RPMI8226 (cell line): ENCODE results near the gene NR2F2.

Source experiments
- DNase-seq: peaks from one replicate; pipeline ENCODE4 v3.0.0-alpha.2; 2015

The NR2F2 gene

DNA sequence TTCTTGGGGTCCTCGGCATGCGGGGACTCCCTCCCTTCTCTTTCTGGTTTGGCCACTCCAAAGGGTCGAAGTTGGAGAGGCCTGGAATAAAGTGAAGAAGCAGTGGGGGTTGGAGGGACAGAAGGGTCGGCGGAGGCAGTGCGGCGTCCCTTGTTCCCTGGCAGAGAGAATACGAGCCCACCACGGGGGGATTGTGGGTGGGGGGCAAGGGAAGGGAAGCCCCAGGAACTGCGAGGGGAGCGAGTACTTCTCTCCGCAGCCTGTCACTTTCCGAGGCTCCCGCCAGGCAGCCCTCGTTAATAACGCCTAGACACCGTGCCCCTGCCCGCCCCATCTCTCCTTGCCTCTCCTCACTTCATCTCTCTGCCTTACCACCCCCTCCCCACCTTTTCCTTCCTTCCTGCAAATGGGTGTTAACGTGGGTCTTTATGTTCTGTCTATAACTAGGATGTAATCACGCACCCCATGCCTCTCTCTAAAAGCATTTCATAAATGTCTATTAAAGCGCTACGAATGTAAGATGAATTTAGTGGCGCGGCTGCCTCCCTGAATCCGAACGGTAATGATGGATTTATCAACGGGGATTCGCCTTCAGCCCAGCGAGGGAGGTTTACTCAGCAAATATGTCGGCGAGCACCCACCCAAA, 13.7 kb downstream of the NR2F2 start:
- no peak for DNase-seq

DNA sequence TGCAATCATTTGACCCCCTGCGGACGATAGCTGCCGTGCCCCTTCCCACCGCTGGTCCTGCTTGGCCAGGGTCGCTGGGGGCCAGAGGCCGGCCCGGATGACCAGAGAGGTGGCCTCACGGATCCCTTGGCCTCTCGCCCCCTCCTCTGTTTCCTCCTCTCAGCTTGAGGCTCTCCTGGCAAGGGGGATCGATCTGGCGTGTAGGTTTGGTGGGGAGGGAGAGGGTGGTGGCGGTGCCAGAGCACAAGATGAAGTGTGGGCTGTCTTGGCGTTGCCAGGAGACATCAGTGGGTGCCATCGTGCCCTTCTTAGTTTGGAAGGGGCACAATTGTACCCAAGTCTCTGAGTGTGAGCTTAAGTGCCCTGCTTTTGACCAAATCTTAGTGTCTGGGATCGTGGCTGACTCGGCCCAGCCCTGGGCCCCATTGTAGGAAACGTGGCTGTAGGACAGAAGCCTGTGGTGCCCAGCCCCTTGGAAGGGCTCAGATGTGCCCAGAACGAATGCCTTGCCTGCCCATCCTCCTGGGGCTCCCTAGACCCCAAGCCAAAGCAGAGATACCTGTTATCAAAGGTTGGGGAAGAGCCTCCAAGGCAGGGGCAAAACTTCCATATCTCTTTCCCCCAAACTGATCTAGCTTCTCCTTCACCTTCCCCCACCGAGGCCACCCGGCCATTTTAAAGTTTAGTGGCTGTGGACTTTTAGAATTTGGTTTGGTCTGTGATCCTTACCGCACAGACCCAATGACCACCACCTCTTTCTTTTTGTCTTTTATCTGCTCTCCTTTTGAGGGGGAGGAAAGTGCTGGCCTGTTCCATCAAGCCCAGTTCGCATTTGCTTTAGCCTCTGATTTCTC, 14.4 kb downstream of the NR2F2 start:
- DNase-seq: no peak

DNA sequence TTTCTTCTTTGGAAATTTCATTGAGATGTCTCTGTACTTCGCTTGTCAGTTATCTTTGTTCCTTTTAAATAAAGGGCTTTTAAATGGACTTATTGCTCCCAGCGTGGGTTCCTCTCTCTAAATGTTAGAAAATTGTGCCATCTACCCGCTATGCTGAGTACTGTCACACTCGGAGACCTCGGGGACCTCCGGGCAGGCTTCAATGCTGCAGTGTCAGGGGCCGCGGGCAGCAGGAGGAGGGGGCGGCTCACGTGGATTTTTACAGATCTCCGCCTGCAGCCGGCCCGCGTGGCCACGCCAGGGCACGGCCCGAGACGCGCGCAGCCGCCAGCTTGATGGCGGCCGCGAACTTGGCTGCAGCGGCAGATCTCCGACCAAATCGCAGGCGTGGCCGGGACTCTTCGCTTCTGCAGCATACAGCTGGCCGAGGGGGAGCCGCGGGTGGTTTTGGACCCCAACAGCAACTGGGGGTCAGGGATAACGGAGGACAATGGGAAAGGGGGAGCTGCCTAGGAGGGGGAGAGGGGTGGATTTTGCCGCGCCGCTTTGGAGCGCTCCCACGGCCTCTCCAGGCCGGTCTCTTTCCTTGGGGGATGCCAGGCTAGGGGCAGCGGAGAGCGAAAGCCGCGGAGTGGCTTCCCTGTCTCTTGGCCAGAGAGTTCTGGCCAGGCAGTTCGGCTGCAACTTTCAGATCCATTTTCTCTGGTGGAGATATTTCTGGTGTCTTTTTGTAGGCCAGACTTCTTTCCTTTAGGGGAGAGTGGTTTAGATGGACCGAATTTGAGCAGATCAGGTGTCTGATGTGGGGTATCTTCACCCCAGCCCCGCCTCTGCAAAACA, 15.3 kb downstream of the NR2F2 start:
- peak; percentile 36 for DNase-seq

DNA sequence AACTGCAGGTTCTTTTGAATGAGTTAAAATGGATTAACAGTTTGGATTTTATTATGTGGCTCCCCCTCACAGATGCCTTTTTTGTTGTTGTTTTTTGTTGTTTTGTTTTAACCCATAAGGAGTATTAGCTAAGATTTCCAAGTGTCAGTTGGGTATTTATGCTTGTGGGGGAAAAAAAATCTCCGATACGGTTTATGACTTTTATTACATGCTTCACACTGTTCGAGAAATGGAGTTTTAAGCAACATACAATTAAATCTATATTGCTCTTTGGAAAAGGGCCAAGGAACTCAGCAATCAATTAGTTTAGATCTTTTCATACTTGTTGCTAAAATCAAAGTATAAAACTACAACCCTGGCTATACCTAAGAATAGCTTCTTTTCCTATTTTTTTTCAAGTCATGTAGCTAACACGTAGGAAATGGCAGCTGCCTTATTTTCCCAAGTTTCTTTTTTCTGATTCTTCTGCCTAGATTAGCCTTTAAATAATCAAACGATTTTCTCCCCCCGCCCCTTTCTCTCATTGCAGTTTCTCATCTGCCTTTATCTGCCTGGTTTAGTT, 16.0 kb downstream of the NR2F2 start:
- DNase-seq: no peak

DNA sequence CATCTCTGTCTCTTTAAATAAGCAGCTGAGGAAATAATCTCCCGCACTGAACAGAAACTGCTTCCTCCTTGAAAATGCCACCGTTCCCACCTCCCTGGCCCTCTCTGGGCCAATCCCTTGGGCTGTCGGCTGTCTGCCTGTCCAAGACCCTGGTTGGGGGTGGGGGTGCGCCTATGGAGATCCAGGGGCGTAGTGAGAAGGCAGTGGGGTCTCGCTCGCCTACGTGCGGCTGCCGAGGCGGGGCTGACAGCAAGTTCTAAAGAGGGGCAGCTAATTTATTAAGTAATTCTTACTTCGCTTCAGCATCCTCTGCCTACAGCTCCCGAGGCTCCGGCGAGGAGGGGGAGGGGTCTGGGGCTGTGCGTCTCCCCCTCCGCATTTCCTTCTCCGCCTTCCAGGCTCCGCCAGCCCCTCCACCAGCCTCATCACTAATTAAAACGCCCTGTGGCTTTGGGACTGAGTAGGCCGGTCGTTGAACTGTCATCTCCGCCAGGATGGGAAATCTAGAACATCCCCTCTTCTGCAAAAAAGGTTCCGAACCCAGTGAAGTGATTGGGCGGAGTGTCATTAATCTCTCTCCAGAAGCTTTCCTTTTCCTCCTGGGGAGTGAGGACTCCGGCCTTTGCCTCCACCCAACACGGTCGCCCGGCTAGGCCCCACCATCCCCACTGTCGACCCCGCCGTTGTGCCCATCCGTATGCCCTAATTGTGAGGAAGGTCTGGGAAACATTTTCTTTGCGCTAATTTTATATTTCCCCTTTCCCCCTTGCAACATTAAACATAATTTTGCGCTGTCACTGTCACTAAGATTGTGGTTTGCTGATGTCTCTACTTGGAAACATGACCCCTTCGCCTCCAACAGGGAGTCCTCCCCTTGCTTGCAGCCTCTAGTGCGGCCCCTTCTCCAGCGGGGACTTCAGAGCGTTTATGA, 16.9 kb downstream of the NR2F2 start:
- no peak for DNase-seq

DNA sequence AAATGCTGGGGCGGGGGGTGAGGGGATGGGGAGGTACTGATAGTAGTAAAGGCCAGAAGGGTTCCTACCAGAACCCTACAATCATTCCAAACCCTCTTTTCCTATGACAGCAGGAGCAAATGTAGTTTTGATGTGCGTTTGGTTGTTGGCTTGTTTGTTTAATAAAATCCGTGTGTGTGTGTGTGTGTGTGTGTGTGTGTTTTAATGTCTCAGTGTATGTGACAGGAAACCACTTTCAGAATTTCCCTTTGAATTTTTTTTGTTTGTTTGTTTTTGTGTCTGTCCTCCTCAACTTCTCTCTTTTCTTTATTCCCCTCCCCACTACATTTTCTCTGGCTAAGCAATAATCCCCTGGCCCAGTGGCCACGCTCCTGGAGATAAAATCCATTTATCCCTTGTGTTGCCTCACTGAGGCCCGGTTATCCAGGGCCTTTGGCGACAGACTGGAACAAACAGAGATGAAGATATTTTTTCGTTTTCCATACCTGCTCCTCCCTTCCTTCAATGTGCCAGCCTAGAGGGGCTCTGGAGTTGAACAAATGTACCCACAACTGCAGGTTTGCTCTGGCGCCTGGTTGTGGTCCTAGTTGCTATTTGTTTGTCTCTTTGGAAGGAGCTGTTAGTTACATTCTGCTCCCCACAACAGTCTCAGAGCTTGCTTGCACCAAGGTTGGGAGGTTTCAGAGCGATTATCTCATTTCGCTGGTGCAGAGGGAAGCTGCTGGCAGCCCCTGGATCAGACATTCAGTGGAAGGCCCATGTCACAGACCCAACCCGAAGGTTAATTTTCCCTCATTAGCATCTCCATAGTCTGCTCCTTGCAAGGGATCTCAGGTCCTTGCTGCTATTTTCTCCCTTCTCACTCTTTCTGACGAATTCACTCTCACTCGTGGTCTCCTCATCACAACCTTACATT, 17.9 kb downstream of the NR2F2 start:
- DNase-seq: no peak

DNA sequence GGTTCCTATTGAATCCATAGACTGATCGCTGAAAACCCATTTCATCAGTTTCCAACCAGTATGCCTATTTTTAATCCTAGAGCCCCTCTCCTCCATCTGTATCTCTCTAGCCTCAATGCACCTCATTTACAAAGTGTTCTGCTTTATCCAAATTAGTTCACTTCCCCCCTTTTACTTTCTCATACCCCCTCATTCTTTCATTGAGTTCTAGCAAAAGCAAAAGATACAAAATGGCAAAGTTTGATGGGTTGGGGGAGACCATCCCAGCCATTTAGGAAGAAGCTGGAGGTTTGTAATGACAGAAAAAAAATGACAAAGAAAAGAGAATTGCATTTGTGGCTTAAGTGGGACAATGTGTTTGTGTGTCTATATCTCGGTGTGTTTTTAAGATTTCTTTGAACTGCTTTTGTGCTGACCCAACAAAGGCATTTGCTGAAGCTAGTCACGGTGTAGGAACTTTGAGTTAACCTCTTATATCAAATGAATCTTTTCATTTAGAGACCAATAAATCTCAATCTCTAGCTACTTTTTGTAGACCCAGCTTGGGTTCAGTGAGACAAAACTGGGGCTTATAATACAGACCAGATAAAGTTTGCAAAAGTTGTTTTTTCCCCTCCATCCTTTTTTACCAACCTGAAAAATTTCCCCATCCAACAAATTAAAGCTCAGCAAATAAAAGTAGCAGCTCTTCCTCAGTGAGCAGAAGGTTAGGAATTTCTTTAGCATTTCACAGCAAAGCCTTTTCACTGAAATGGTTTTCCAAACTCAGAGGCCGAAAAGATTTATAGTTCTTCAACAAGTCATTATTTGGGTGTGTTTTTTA, 18.7 kb downstream of the NR2F2 start:
- DNase-seq: no peak

DNA sequence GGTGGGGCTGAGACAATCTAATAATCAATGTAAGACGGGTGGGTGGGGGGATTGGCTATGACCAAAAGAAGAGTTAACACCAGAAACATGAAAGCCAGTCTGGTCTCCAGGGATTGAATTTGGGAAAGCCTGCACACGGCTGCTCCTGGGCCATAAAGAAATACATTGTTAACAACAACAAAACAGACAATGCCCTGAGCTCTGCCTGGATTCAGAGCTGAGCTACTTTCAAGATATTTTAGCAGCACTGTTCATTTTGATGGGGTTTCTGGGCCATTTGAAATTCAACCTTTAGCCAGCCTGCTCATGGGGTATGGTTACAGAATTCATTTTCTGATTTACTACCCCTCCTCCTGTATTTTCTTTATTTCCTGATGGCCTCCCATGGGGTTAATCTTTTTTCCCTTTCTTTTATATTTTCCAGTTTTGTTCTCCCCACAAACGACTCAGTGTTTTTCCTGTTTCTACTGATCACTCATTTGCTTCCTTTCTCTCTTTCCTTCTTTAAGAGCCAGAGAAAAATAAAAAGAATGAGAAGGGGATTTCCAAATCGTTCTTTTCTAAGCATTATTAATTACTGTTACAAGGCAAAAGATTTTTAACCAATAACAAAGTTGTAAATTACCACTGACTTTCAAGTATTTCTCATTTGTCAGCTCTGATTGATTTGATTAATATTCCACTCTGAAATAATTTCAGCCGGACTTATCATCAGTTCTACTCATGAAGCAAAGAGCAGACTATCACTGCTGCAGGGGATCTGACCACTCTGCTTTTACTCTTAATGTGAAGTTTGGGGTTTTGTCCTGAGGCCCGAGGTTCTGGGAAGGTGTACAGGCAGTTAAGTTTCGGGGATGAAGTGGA, 19.6 kb downstream of the NR2F2 start:
- no peak for DNase-seq

DNA sequence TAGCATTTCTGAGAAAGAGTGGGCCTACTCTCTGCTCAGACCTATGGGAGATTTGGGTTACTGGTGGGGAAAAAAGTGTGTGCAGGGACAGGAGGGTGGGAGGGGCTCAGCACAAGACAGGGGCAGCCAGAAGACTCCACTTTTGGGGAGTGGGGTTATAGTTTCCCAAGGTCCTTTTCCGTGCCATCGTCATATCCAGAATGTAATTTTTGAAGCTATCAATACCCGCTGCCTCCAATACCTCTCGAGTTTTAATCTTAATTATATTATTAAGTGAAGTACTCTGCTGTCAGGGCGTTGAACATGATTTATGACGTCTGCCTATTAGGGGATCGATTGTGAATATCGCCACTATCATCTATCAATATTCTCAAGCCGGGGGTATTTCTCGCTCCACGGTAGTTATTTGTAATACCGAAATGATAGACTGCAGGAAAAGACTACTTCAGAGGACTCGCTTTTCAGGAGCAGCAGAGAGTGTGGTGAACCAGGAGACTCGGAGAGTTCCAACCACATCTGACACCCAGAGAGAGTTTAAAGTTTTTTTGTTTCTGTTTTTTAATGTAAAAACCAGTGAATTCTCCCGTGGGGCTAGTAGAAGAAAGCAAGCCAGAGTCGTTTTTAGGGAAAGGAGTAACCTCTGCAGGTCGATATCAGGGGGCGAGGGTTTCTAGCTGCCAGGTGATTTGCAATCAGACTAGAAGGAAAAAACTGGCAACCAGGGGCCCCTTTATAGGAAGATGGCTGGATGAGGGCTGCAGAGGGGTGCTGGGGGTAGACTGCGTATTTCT, 20.6 kb downstream of the NR2F2 start:
- no peak for DNase-seq

DNA sequence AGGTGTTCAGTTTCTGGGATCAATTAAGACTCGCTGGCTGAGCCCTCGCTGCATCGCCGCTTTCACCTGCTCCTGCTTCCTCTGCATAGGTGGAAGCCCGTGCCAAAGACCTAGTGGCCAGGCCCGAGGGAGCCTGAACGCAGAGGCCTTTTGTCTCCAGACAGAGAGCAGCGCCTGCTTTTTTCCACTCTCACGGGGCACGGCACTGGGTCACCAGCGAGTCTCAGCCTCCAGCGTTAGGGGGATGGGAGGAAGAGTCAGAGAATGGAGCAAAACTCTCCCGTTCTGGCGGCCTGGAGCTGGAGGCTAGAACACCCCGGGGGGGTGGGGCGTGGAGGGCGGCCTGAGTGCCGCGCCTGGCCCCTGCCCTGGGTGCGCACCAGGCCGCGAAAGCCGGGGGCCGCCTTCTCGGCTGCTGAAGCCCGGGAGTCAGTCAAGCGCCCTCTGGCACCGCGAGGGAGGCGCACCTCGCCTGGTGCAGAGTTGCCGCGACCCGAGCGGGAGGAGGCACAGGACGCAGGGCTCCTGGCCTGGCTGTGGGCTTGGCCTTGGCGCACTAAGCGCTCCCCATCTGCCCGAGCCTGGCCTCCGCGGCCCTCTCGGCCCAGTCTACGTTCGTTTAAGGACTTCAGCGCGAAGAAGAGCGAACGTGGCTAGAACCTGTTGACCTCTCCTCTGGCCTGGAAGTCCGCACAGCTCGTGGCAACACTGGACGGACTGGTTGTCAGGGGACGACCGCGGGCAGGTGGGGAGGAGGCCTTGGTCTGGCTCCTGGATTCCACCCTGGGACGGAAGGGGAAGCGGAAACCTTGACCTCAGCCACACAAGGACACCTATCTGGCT, 21.5 kb downstream of the NR2F2 start:
- DNase-seq: no peak

DNA sequence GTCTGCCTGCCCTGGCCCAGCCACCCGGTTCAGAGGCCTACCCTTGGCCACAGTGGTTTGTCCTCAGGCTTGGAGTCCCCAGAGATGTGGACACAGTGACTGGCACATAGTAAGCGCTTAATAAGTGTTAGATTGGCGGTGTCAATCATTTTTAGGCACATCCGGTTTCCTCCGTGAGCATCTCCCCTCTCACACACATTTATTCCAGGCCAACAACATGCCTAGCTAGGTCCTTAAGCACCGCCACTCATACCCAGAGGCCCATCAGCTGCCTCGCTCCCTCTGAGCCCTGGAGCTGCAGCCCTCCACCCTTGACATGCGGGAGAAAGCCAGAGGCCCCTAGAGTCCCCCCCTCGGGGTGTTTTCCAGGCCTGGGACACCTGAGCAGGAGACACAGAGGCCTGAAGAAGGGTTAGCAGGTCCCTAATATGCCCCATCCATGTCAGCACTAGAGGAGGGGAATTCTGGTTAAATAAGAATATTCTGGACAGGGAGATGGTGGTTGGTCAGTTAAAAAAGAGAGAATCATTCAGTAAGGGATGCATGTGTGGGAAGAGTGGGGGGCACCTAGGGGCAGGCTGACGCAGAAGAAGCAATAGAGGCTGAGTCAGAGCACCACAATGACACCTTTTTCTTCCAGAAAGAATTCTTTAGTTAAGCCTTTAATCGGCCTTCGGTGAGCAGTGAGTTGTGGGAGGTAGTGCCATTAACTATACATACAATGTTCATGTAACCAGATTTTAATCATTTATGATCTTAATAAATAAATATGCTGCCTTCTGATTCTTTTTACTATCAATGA, 22.3 kb downstream of the NR2F2 start:
- no peak for DNase-seq

DNA sequence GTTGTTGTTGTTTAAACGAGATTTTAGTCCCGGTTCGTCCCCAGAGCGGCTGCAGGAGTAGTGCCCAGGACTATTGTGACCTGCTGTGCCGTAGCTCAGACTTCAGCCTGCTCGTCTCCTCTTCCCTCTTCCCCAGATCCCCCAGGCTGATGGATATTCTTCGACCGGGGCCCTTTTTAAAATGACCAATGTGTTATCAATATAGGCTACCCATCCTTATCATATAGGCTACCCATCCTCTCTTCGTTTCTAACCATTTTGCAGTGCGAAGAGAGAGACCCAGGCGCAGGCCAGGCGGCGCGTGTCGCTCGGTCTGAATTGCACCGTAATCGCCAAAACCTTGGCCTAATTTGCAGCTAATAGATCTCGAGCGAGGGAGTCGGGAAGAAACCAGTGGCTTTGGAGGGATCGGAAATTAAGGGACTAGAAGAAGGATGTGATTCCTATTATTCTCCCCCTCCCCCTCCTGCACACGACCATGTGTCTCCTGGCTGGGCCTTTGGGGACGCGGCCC, 23.0 kb downstream of the NR2F2 start:
- no peak for DNase-seq

DNA sequence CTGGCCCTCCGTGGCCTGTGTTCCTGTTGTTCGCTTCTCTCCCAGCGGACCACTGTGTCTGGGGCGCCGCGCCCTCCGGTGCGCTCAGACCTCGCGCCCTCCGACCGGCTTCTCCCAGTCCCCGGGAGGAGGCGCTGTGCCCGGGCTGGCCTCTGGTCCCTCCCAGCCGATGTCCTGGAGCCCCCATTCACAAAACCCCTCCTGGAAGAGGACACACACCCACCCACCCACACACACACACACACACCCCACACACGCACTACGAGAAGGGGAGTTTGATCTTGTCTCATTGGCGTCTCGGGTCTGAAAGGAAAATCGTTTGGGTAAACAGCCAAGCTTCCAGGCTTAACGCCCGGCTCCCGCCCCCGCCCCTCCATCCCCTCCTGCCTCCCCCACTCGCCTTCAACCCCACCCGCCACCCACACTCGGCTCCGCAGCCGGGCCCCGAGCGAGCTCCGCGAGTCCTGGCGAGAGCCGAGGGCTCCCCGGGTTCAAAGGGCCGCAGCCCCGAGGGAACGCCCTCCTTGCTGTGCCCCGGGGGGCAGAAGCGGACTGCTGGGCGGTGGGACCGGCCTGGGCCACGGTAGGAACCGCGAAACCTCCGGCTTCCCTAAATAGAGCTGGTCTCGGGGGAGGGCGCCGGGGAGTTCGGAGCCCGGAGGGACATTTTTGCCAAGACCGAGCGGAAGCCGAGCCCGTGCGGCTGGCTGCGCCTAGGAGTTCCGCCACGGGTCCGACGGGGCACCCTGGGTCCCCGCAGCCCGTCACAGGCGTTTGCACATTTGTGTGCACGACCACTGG, 23.6 kb downstream of the NR2F2 start:
- DNase-seq: no peak

DNA sequence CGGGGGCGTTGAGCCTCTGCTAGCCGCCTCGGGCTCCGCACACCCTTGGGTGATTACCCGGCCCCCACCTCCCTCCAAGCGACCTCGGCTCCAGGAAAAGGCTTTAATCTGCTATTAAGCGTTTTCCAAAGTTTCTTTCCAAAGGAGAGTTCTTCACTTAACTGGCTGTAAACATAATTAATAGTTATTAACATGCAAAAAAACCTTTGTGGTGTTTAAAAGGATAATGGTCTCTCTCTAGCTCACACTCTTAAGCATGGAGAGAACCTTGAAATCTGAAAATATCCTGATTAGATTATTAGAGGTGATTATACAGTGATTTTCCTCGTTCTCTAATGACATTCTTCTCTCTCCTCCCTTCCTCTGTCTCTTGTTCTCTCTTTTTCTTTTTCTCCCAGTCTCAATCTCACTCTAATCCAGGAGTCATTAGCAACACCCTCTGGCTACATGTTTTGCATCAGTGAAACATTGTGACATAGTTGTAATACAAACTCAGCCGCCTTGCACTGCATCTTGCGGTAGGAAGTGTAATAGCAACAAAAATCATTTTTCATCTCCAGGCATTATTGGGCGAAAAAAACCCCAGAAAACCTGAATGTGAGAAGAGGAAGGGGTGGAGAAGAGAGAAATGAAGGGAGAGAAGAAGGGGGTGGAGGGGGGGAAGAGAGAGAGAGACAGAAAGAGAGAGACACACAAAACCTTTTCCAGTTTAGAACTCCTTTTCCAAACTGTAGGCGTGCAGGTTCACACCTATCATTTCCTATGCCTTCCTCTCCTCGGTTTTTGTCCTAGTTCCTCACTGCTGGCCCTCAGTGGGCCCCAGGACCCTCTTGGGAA, 24.4 kb downstream of the NR2F2 start:
- no peak for DNase-seq
